ENCODE results near the gene PLXNA2.

DNA sequence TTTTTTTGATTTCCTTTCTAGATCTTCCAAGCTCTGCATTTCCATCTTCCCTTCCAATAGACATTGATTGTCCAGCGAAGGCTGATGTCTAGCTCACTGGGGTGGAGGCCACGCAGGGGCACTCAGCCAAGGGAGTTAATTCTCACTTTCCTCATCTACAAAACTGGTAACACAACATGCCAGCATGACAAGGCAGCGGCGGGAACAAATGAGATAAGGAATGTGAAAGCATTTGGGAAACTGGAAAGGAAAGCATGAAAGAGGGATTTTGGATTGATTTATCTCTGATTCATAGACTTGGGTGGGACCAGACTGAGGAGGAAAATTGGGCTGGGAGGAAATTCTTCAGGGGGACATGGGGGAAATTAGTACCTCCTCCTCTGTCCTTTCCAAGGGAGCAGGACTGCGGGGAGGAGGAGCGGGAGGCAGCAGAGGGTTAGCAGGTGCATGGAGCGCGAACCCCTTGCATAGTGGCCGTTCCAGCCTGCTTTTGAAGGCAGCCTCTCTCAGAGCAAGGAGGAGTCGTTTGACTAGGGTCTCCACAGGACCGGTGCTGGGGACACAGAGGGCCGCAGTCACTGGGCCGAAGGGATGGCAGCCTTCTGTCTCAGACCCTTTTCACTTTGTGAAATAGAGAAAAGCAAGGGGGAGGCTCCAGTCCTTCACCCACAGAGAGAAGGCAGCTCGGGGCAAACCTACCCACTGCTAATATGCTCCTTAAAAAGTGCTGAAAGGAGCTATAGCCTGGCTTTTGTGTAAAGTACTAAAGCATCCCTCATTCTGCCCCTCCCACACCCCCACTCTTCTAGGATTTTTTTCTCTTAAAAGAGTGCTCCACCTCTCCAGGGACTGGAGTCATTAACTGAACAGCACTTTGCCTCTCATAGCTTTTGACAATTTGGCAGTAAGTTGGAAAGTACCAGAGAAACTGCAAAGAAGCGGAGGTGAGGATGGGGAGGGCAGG, 89.2 kb downstream of the PLXNA2 start:
- TF ChIP-seq CHD2 (IDR thresholded peaks at IDR 0.05; ENCODE audit: low read length) (no peak), JUN (IDR thresholded peaks at IDR 0.05; ENCODE audit: low read depth, low read length) (no peak), POLR2AphosphoS5 (IDR thresholded peaks at IDR 0.05; ENCODE audit: low read depth, low read length) (no peak), KDM1A (IDR thresholded peaks at IDR 0.05; ENCODE audit: borderline replicate concordance, low read length) (no peak), SIX5 (IDR thresholded peaks at IDR 0.05; ENCODE audit: low read depth, low read length) (no peak), CBX8 (IDR thresholded peaks at IDR 0.05; ENCODE audit: borderline replicate concordance, low read depth, low read length) (no peak), FOSL1 (IDR thresholded peaks at IDR 0.05; ENCODE audit: insufficient read depth, low read depth, low read length) (no peak), EZH2 (IDR thresholded peaks at IDR 0.05; ENCODE audit: low read depth, low read length, severe bottlenecking) (no peak), JUND (IDR thresholded peaks at IDR 0.05; ENCODE audit: low read length) (no peak), EP300 (IDR thresholded peaks at IDR 0.05; ENCODE audit: borderline replicate concordance in 1 of 2, low read depth in 2 of 2, low read length in 2 of 2) (no peak)
- TF ChIP-seq, protein P1, sequence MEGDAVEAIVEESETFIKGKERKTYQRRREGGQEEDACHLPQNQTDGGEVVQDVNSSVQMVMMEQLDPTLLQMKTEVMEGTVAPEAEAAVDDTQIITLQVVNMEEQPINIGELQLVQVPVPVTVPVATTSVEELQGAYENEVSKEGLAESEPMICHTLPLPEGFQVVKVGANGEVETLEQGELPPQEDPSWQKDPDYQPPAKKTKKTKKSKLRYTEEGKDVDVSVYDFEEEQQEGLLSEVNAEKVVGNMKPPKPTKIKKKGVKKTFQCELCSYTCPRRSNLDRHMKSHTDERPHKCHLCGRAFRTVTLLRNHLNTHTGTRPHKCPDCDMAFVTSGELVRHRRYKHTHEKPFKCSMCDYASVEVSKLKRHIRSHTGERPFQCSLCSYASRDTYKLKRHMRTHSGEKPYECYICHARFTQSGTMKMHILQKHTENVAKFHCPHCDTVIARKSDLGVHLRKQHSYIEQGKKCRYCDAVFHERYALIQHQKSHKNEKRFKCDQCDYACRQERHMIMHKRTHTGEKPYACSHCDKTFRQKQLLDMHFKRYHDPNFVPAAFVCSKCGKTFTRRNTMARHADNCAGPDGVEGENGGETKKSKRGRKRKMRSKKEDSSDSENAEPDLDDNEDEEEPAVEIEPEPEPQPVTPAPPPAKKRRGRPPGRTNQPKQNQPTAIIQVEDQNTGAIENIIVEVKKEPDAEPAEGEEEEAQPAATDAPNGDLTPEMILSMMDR (IDR thresholded peaks at IDR 0.05; ENCODE audit: control extremely low read depth in 1 of 3, insufficient read depth in 1 of 3, low read depth in 1 of 3, low read length in 3 of 3): no peak
